Measurements from ENCODE around the gene RFX2. TPM values are rescaled to one million over a fixed set of nuclear protein-coding genes. Genes with fewer than 3 reads are reported as not detected.

The RFX2 gene
- total RNA-seq, 1 experiment from 2014 or later, result 4.6 TPM

- Mint-ChIP-seq H3K4me3 (no peak overlapping the region), H3K27ac (no peak overlapping the region), H3K27me3 (ENCODE audit: low read depth) (no peaks in the 10 kb centered on the region), H3K9me3 (no peaks in the 10 kb centered on the region), H3K36me3 (no peaks in the 10 kb centered on the region), H3K4me1 (no peaks in the 10 kb centered on the region)
- CTCF ChIA-PET, result interaction anchor here (1.0 to 1.6 kb wide), 5 partner anchors 11 to 206 kb away, joined by 3 to 4 read pairs (median 3); no protein-coding TSS in a partner anchor
- DNase-seq (ENCODE audit: low spot score) (no peak), ATAC-seq (no peak)
- no peak for TF ChIP-seq FOXJ3 (CRISPR knock-in tag; IDR thresholded peaks at IDR 0.05; ENCODE audit: borderline replicate concordance)
- TF ChIP-seq ZNF281 (CRISPR knock-in tag; IDR thresholded peaks at IDR 0.05), result no peak
- TF ChIP-seq, protein P1, sequence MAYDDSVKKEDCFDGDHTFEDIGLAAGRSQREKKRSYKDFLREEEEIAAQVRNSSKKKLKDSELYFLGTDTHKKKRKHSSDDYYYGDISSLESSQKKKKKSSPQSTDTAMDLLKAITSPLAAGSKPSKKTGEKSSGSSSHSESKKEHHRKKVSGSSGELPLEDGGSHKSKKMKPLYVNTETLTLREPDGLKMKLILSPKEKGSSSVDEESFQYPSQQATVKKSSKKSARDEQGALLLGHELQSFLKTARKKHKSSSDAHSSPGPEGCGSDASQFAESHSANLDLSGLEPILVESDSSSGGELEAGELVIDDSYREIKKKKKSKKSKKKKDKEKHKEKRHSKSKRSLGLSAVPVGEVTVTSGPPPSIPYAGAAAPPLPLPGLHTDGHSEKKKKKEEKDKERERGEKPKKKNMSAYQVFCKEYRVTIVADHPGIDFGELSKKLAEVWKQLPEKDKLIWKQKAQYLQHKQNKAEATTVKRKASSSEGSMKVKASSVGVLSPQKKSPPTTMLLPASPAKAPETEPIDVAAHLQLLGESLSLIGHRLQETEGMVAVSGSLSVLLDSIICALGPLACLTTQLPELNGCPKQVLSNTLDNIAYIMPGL (CRISPR knock-in tag; IDR thresholded peaks at IDR 0.05), result no peak
- no peak for TF ChIP-seq CBFB (CRISPR knock-in tag; IDR thresholded peaks at IDR 0.05; ENCODE audit: low read depth)
- TF ChIP-seq, protein P2, sequence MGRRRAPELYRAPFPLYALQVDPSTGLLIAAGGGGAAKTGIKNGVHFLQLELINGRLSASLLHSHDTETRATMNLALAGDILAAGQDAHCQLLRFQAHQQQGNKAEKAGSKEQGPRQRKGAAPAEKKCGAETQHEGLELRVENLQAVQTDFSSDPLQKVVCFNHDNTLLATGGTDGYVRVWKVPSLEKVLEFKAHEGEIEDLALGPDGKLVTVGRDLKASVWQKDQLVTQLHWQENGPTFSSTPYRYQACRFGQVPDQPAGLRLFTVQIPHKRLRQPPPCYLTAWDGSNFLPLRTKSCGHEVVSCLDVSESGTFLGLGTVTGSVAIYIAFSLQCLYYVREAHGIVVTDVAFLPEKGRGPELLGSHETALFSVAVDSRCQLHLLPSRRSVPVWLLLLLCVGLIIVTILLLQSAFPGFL (CRISPR knock-in tag; IDR thresholded peaks at IDR 0.05; ENCODE audit: borderline replicate concordance), result no peak
- TF ChIP-seq RELA (CRISPR knock-in tag; IDR thresholded peaks at IDR 0.05; ENCODE audit: borderline replicate concordance), result no peak
- TF ChIP-seq MXD4 (CRISPR knock-in tag; IDR thresholded peaks at IDR 0.05; ENCODE audit: borderline replicate concordance), result no peak
- TF ChIP-seq GABPB1 (CRISPR knock-in tag; IDR thresholded peaks at IDR 0.05), result no peak
- POLR2A ChIA-PET, result interaction anchor here (0.6 kb wide), 1 partner anchor 120 kb away, joined by 3 read pairs; no protein-coding TSS in a partner anchor
Measured at GRCh38 chr19:6010107-6010506, 100.2 kb downstream of the RFX2 start.

DNA sequence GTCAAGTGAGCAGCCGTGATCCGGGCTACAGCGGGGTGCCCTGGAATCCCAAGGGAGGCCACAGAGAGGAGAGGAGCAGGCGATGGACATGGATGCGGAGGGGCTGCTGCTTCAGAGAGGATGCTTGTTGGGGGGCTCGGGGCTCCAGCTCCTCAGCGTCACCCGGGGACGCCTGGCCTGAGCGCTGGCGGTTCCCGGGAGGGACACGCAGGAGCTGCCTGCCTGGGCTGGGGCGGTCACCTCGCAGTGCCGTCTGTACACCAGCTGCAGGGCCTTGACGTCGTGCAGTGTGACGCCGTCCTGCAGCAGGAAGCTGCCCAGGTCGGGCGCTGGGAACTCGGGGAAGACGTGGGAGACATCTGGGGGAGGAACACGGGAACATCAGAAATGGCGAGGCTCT, 102.4 kb downstream of the RFX2 start:
- ATAC-seq, result no peak
- H3K27ac Mint-ChIP-seq, result no peak overlapping the region
- H3K9me3 Mint-ChIP-seq, result no peaks in the 10 kb centered on the region
- TF ChIP-seq HMGA2 (CRISPR knock-in tag; IDR thresholded peaks at IDR 0.05) (no peak), ZNF317 (CRISPR knock-in tag; IDR thresholded peaks at IDR 0.05; ENCODE audit: borderline replicate concordance, low read depth) (no peak), CREM (CRISPR knock-in tag; IDR thresholded peaks at IDR 0.05) (no peak), TCF7 (CRISPR knock-in tag; IDR thresholded peaks at IDR 0.05; ENCODE audit: low read depth) (no peak), MXD4 (CRISPR knock-in tag; IDR thresholded peaks at IDR 0.05; ENCODE audit: borderline replicate concordance) (no peak), ZNF512 (CRISPR knock-in tag; IDR thresholded peaks at IDR 0.05; ENCODE audit: borderline replicate concordance) (no peak)
- TF ChIP-seq, protein P3, sequence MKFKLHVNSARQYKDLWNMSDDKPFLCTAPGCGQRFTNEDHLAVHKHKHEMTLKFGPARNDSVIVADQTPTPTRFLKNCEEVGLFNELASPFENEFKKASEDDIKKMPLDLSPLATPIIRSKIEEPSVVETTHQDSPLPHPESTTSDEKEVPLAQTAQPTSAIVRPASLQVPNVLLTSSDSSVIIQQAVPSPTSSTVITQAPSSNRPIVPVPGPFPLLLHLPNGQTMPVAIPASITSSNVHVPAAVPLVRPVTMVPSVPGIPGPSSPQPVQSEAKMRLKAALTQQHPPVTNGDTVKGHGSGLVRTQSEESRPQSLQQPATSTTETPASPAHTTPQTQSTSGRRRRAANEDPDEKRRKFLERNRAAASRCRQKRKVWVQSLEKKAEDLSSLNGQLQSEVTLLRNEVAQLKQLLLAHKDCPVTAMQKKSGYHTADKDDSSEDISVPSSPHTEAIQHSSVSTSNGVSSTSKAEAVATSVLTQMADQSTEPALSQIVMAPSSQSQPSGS (CRISPR knock-in tag; IDR thresholded peaks at IDR 0.05; ENCODE audit: borderline replicate concordance, low read depth), result no peak
- TF ChIP-seq, protein P4, sequence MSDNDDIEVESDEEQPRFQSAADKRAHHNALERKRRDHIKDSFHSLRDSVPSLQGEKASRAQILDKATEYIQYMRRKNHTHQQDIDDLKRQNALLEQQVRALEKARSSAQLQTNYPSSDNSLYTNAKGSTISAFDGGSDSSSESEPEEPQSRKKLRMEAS (CRISPR knock-in tag; IDR thresholded peaks at IDR 0.05), result no peak
- TF ChIP-seq, protein P5, sequence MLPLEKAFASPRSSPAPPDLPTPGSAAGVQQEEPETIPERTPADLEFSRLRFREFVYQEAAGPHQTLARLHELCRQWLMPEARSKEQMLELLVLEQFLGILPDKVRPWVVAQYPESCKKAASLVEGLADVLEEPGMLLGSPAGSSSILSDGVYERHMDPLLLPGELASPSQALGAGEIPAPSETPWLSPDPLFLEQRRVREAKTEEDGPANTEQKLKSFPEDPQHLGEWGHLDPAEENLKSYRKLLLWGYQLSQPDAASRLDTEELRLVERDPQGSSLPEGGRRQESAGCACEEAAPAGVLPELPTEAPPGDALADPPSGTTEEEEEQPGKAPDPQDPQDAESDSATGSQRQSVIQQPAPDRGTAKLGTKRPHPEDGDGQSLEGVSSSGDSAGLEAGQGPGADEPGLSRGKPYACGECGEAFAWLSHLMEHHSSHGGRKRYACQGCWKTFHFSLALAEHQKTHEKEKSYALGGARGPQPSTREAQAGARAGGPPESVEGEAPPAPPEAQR (CRISPR knock-in tag; IDR thresholded peaks at IDR 0.05), result no peak
- ChIA-PET POLR2A (no interaction called here), CTCF (interaction anchor here (0.6 to 2.6 kb wide), 6 partner anchors 11 to 285 kb away, joined by 3 to 11 read pairs (median 5); partner anchors contain the start of gene NRTN)
- no peaks in the 10 kb centered on the region for H3K4me1 Mint-ChIP-seq
- H3K27me3 Mint-ChIP-seq (ENCODE audit: low read depth), result no peaks in the 10 kb centered on the region
- H3K4me3 Mint-ChIP-seq, result no peak overlapping the region
- H3K36me3 Mint-ChIP-seq, result no peaks in the 10 kb centered on the region
- no peak for DNase-seq (ENCODE audit: low spot score)

All from WTC11 (cell line).